ENCODE data around the gene FOXN3. TPM values are rescaled to one million over a fixed set of nuclear protein-coding genes. Genes with fewer than 3 reads are reported as not detected.

Gene FOXN3, protein sequence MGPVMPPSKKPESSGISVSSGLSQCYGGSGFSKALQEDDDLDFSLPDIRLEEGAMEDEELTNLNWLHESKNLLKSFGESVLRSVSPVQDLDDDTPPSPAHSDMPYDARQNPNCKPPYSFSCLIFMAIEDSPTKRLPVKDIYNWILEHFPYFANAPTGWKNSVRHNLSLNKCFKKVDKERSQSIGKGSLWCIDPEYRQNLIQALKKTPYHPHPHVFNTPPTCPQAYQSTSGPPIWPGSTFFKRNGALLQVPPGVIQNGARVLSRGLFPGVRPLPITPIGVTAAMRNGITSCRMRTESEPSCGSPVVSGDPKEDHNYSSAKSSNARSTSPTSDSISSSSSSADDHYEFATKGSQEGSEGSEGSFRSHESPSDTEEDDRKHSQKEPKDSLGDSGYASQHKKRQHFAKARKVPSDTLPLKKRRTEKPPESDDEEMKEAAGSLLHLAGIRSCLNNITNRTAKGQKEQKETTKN
- 100 to 1,000 TPM in 1 of 2 donors, 10 to 100 TPM in 1; 75.3 to 104 TPM for total RNA-seq

DNA sequence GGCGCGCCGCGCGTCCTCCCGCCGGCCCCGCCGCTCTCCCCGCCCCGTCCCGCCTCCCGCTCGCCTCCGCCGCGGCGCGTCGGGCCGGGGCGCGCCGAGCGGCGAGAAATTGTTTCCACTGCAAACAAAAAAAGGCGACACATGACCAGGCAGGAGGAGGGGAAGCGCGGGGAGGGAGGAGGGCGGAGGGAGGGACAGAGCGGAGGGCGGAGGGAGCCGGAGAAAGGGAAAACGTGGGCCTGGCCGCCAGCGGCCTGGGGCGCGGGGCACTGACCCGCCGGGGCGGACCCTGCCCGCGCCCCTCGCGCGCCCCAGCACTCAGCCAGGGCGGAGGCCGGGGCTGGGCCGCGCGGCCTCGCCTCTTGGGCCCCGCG lies at the start of gene FOXN3:
Gene FOXN3, minus strand, starts transcription at position 143 of the 374 bp plus-strand sequence. CDS start 4,757 bp downstream, outside the sequence.
- Mint-ChIP-seq H3K27ac (peak within 1 kb of the TSS; percentile 97 to 98), H3K9me3 (no peaks in the 10 kb centered on the region), H3K36me3 (peaks cover 17 to 30% of the 10 kb centered on the region in 2 donors)
- ATAC-seq (peak; percentile 67 to 68), DNase-seq (ENCODE audit: low spot score in 2 of 2) (peak; percentile 76 to 78)

DNA sequence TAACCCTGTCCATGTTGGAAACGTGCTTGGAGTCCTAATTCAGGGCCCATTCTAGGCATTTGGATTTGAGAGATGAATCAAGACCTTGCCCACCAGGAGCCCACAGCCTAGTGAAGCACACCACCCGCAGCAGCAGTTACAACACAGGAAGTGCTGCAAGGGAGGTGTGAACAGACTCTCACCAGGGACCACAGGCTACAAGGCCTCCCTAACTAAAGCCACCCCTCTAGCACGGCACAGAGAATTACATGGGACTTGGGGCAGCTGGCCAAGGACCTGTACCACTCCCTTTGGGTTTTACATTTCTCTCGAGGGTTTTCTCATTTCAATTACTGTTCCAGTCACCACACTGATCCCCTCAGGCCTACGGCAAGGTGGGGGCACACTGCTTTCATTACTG lies 49.5 kb upstream of the FOXN3 start:
- Mint-ChIP-seq H3K27ac (peak overlapping the region; percentile 1 to 53), H3K9me3 (peaks cover 0 to 5% of the 10 kb centered on the region in 2 donors), H3K36me3 (peaks cover 10 to 31% of the 10 kb centered on the region in 2 donors)
- ATAC-seq, result peak; percentile 59 to 81
- DNase-seq (ENCODE audit: low spot score in 2 of 2), result no peak

DNA sequence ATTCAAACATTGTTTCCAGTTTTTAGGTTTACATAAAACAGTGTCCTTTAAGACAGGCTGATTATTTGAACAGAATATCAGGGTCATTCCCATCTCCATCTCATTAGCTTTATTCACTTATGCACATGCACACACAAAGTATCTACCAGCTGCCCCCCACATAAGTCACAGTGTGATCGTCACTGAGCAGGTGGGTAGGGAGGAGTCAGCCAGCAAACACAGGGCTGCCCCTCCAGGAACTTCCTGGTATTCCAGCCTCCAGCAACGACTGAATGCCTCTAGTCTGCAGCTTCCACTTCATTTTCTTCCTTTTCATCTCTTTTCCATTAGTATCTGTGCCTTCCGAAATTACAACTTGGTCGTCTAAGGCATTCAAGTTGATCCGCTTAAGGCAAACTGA lies 48.8 kb upstream of the FOXN3 start:
- no peak overlapping the region for H3K27ac Mint-ChIP-seq
- peaks cover 10 to 31% of the 10 kb centered on the region in 2 donors for H3K36me3 Mint-ChIP-seq
- peaks cover 0 to 5% of the 10 kb centered on the region in 2 donors for H3K9me3 Mint-ChIP-seq
- no peak for ATAC-seq
- no peak for DNase-seq (ENCODE audit: low spot score in 2 of 2)

DNA sequence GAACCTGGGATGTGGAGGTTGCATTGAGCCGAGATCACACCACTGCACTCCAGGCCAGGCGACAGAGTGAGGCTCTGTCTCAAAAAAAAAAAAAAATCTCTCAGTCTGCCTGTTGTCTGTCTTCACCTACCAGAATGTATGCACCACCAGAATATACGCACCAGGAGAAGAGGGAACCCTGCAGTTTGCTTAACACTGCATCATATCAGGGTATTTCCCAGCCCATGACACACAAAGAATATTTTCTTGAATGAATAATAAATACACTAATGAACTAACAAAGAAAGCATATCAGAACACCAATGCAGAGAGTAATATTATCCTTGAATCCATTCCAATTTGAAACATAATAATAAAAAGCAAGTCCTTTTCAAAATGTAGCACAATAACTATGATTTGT lies 44.2 kb upstream of the FOXN3 start:
- H3K9me3 Mint-ChIP-seq, result peaks cover 0 to 5% of the 10 kb centered on the region in 2 donors
- no peak overlapping the region for H3K27ac Mint-ChIP-seq
- ATAC-seq, result no peak
- H3K36me3 Mint-ChIP-seq, result peaks cover 3 to 30% of the 10 kb centered on the region in 2 donors
- no peak for DNase-seq (ENCODE audit: low spot score in 2 of 2)

DNA sequence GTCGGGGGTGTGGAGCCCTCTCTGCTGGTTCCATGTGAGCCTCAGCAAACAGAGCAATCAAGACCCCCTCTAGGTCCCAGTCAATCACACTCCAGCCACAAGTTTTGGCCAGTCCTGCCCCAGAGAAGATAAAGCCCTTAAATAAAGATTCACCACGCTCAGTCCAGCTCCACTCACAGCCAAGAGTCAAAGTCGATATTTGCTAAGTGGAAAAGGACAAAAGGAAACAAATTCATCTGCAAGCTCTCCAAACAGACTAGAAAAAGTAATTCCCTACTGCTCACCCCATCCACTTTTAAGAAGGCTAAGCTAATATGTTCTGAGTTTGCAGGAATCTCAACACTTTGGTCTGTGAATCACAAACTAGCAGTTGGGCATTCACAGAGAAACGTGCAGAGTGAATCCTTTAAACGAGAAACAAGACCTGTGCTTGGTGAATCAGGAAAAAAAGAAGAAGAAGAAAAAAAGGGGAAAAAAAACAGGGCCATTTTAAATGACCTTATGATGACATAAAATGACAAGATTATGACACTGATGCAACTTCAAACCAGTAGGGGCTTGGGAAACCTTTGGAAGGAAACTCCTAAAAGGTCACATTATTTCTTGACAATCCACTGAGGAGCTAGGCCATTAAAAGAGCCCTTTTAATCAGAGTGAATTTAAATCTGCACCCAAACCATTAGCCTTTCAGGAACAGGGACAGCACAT lies 41.8 kb upstream of the FOXN3 start:
- peaks cover 0 to 8% of the 10 kb centered on the region in 2 donors for H3K36me3 Mint-ChIP-seq
- H3K9me3 Mint-ChIP-seq, result no peaks in the 10 kb centered on the region
- peak overlapping the region in 1 of 2 donors; percentile 30 for H3K27ac Mint-ChIP-seq
- DNase-seq (ENCODE audit: low spot score in 2 of 2), result no peak
- no peak for ATAC-seq

DNA sequence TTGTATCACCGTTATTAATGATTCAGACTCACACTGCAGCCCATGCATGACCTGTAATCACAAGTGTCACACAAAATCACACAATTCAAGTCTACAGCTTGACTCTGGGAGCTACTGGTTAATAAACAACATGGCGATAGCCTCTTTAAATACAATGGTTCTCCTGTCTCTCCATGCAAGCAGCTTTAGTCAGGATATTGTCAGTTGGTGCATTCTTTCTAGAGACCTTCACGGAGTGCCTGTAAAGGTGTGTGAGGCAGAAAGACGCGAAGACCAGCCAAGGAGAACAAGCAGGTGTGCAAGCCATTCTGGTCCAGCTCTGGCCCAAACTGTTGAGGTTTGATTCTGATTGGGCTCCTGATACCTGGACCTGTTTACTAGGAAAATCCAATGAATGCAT lies 40.0 kb upstream of the FOXN3 start:
- ATAC-seq (no peak), DNase-seq (ENCODE audit: low spot score in 2 of 2) (no peak)
- H3K27ac Mint-ChIP-seq, result no peak overlapping the region
- peaks cover 0 to 8% of the 10 kb centered on the region in 2 donors for H3K36me3 Mint-ChIP-seq
- H3K9me3 Mint-ChIP-seq, result no peaks in the 10 kb centered on the region

DNA sequence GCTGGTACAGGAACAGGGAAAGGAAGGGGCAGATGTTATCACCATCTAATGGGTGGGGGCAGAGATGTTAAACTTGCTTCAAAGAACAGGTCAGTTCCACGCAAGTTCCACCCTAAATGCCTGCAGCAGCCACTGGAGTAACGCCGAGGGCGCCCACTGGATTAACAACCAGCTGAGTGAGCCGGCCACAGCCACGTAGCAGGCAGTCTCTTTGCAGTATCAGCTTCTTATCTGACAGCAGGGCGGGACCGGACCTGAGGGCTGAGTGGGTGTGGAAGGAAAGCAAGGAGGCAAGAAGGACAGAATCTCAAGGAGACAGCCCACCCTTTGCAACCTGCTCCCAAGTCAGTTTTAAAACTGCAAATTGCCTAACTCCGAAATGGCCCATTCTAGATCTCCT lies 38.4 kb upstream of the FOXN3 start:
- no peak for ATAC-seq
- H3K36me3 Mint-ChIP-seq, result peaks cover 0 to 7% of the 10 kb centered on the region in 2 donors
- H3K9me3 Mint-ChIP-seq, result no peaks in the 10 kb centered on the region
- no peak overlapping the region for H3K27ac Mint-ChIP-seq
- DNase-seq (ENCODE audit: low spot score in 2 of 2), result no peak

DNA sequence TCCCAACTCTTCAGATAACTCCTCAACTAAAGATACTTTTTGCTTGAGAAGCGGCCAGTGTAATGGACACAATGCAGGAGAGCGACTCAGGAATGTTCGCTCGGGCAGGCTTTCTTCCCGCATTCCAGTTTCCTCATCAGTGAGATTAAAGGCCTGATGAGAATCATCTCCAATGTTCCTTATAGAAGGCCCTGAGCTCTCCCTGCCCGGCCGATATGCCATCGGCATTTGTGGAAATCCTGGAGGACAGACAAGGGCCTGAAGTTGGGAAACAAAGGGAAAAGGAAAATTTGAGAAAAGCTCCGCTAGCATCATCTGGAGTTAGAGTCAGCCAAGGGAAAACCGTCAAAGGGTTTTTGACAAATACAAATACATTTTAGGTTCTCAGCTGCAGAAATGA lies 38.0 kb upstream of the FOXN3 start:
- H3K9me3 Mint-ChIP-seq, result no peaks in the 10 kb centered on the region
- no peak overlapping the region for H3K27ac Mint-ChIP-seq
- ATAC-seq, result no peak
- H3K36me3 Mint-ChIP-seq, result peaks cover 0 to 3% of the 10 kb centered on the region in 2 donors
- no peak for DNase-seq (ENCODE audit: low spot score in 2 of 2)

DNA sequence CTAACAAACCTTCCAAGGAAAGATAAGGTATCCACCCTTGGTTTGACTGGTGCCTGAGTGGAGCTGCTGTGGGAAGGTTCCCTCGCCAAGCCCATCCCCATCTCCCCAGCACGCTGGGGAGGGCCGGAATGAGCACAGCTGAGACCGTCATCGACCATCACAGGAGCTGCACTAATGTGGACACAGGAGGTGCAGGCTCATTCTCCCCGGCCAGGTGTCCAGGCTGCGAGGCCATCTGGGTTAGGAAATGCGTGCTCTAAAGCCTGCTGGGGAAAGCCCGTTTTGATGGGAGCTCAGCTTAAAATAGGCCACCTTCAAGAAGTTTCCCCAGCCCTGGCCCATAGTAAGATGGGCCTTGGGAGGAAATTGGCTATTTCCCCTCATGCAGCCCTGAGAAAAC lies 35.2 kb upstream of the FOXN3 start:
- no peak overlapping the region for H3K27ac Mint-ChIP-seq
- H3K36me3 Mint-ChIP-seq, result peaks cover 0 to 2% of the 10 kb centered on the region in 2 donors
- DNase-seq (ENCODE audit: low spot score in 2 of 2), result no peak
- no peak for ATAC-seq
- H3K9me3 Mint-ChIP-seq, result no peaks in the 10 kb centered on the region

DNA sequence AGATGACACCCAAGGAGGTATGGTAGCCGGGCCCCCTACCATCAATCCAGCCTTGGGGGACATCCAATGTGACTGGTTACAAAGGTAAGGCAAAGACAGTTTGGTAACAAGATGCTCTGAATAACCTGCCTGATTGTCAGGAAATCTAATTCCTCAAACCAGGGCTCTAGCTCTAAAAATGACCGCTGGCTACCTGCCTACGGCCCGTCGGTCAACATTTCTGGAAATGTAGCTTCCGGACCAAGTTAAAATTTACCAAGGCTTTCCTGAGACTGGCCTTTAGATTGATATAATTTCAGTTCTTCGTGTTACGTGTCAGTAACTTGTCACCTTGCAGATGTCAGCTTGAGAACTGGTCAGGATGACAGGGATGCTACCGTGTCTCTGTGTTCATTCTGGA lies 34.2 kb upstream of the FOXN3 start:
- Mint-ChIP-seq H3K36me3 (peaks cover 0 to 8% of the 10 kb centered on the region in 2 donors), H3K27ac (no peak overlapping the region), H3K9me3 (no peaks in the 10 kb centered on the region)
- DNase-seq (ENCODE audit: low spot score in 2 of 2) (no peak), ATAC-seq (no peak)

DNA sequence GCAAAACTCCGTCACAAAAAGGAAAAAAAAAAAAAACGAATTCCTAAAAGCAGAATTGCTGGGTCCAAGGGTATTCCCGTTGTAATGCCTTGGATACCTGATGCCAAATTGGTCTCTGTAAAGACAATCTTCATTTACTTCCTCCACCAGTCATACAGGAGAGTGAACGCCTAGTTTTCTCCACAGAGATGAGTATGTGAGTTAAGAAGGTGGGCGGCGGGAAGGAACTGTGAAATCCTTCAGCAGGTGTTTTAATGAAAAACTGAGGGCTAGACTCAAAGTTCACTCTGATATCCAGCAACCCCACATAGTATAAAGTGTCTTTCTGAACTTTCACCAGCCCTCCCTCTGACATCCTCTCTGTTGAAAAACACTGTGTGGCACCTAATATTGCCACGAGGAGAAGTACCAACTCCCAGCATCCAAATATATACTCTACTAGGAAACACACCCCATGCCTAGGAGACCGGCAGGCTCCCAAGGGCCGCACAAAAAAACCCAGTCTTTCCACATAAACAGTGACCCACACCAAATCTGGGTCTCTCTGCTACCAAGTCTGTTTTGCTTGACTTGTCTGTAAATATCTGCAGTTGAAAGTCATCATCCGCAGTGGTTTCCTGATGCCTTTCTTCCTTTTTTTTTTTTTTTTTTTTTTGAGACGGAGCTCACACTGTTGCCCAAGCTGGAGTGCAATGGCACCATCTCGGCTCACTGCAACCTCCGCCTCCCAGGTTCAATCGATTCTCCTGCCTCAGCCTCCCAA lies 30.3 kb upstream of the FOXN3 start:
- ATAC-seq, result peak in 1 of 2 donors; percentile 59
- peaks cover 0 to 22% of the 10 kb centered on the region in 2 donors for H3K36me3 Mint-ChIP-seq
- H3K9me3 Mint-ChIP-seq, result peaks cover 2 to 3% of the 10 kb centered on the region in 2 donors
- no peak for DNase-seq (ENCODE audit: low spot score in 2 of 2)
- H3K27ac Mint-ChIP-seq, result peak overlapping the region in 1 of 2 donors; percentile 89

DNA sequence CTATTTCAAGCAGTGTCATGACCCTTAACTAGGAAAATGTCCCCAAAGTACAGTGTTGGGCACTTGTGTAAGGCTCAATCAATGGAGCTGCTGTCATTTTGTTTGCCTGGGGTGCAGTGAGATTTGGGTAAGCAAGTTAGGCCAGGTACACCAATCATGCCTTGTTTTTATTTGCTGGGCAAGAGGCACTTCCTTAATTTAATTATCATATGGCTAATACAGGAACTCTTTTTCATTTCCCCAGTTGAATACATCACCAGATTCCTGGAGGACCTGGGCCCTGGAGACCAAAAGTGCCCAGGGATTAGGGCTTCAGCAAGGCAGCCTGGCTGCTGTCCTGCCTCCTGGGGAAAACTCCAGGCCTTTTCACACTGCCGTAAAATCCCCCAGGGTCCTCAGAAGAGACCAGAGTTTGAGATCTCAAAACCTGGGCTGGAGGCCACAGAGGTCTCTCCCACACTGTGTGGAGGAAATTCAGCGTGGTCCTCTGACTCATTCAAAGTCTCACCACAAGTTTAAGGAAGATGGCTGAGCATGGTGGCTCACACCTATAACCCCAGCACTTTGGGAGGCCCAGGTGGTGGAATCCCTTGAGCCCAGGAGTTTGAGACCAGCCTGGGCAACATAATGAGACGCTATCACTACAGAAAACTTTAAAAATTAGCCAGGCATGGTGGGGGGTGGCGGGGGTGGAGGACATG lies 28.4 kb upstream of the FOXN3 start:
- peak overlapping the region; percentile 65 to 83 for H3K27ac Mint-ChIP-seq
- ATAC-seq (peak; percentile 76 to 97), DNase-seq (ENCODE audit: low spot score in 2 of 2) (peak; percentile 29 to 73)
- H3K9me3 Mint-ChIP-seq, result peaks cover 3 to 6% of the 10 kb centered on the region in 2 donors
- peaks cover 0 to 34% of the 10 kb centered on the region in 2 donors for H3K36me3 Mint-ChIP-seq

DNA sequence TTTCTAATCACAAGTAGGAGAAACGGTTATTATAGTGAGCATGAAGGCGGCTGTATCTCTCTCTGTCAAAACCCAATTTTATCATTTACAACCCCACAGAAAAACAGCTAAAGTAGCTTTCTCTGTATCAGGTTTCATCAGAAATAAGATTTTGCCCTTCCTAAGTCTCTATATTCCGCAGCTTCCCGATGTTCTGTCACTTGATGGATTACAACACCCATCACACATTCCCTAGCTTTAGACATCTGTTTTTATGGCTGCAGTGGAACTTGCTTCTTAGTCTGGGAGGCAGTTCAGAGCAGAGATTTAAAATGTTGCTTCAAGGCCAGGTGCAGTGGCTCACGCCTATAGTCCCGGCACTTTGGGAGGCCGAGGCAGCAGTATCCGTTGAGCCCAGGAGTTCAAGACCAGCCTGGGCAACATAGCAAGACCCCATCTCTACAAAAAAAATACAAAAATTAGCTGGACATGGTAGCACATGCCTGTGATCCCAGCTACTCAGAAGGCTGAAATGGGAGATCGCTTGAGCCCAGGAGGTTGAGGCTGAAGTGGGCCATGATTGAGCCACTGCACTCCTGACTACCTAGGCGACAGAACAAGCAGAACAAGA lies 27.6 kb upstream of the FOXN3 start:
- H3K36me3 Mint-ChIP-seq, result peaks cover 0 to 35% of the 10 kb centered on the region in 2 donors
- ATAC-seq, result peak in 1 of 2 donors; percentile 6
- peak overlapping the region; percentile 40 to 73 for H3K27ac Mint-ChIP-seq
- H3K9me3 Mint-ChIP-seq, result peaks cover 3 to 6% of the 10 kb centered on the region in 2 donors
- DNase-seq (ENCODE audit: low spot score in 2 of 2), result no peak

DNA sequence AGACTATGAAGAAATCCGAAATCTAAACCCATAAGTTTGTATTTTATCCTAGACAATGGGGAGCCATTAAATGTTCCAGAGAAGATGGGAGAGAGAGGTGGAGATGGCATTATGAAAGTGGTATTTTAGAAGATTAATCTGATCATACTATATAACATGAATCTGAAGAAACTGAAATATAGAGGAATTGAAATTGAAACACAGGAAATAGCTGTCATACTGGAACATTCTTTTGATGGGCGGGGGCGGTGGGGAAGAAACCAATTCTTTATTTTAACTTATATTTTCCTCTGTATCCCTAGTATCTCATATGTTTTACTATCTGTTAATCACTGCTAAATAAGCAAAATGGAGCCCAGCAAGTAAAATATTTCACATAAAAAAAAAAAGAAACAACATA lies 27.0 kb upstream of the FOXN3 start:
- peaks cover 0 to 35% of the 10 kb centered on the region in 2 donors for H3K36me3 Mint-ChIP-seq
- ATAC-seq, result peak; percentile 26 to 71
- H3K9me3 Mint-ChIP-seq, result peaks cover 3 to 6% of the 10 kb centered on the region in 2 donors
- peak overlapping the region; percentile 40 to 73 for H3K27ac Mint-ChIP-seq
- DNase-seq (ENCODE audit: low spot score in 2 of 2), result no peak

DNA sequence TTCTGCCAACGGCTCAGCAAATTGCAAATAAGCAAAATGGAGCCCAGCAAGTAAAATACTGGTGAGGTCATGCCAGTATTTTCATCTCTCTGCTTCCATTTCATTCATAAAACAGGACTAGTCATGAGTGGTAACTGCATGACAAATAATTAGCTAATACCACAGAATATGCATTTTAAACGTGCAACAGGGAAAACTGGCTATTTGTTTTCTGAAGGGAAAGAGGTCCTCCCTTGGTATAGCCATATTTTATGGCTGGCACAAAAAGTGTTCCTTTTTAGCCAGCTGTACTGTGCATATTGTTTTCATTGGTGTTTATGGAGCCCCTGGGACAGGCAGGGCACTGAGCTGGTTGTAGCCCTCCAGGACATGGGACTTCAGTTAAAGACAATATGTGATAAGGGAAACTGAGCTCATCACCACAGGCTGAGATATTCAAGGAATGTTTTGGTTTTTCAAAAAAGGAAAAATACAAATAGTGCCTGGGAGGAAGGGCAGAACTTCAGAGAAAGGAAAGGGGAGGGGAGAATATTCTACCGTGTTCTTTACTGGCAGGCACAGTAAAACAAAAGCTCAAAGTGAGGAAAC lies 26.1 kb upstream of the FOXN3 start:
- Mint-ChIP-seq H3K9me3 (peaks cover 3 to 6% of the 10 kb centered on the region in 2 donors), H3K27ac (peak overlapping the region; percentile 73 to 97), H3K36me3 (peaks cover 0 to 35% of the 10 kb centered on the region in 2 donors)
- DNase-seq (ENCODE audit: low spot score in 2 of 2), result no peak
- no peak for ATAC-seq

Measured in activated naive CD4-positive, alpha-beta T cell treated with anti-CD3 and anti-CD28 coated beads, Interleukin-2, amount 50 U/mL, for 72 hours (primary cell).